Hindlimb muscle (tissue), 1 donor: ENCODE data around the gene UROC1. TPM values are rescaled to one million over a fixed set of nuclear protein-coding genes. Genes with fewer than 3 reads are reported as not detected.

Source experiments
- DNase-seq: peaks from one replicate; pipeline ENCODE4 v3.0.0-alpha.2; 2013
- polyA plus RNA-seq: library from polyadenylated mRNA; unstranded; fragments of 120-200 nt; gene quantifications from one replicate; pipeline ENCODE4 v1.2.1, GENCODE V29; 2013; ENCODE audit not compliant: insufficient read length

The UROC1 gene
- polyA plus RNA-seq, 1 donor, result 0.14 TPM

- DNase-seq, result no peak
Observed at GRCh38 chr3:126477061-126477380, 40.6 kb downstream of the UROC1 start.

- peak; percentile 49 for DNase-seq
Observed at GRCh38 chr3:126476166-126477060, 41.2 kb downstream of the UROC1 start.

- peak; percentile 97 for DNase-seq
Observed at GRCh38 chr3:126475413-126476114, 42.0 kb downstream of the UROC1 start, which contains the start of gene ZXDC. ZXDC (minus strand) TSS chr3:126475891; CDS start chr3:126475865, 26 bp downstream.

- peak; percentile 40 for DNase-seq
Observed at GRCh38 chr3:126474498-126475412, 42.8 kb downstream of the UROC1 start.

GRCh38 chr3:126473292-126474168 lies 44.0 kb downstream of the UROC1 start:
- no peak for DNase-seq

DNA sequence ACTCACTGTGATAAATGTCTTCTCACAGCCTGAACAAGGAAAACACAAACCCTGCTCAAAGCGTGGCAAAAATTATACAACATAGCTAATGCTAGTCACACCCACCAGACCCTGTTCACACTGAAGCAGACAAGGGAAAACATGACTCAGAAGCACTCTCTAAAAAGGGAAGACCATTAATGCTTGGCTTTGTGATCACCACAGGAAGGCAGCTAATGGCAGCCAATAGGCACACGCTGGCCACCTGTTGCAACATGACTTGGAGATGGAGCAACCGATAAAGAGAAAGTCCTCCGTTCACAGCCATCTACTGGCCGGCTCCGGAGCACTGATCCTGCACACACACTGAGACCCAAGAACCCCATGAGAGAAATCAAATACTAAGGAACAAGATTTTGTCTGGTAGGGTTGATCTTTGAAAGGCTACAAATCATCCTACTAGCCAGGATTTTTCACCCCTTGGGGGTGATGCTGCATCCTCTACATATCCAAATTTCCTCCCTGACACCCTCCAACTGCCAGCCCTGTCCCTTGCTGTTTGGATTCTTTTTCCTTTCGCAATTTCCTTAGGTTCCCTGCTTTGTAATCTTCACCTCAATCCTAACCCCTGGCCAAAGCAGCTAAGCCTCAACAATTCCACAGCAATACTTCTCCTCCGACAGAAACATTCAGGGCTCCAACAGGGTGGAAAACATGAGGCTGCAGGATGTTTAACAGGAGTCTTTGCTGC lies 45.1 kb downstream of the UROC1 start:
- no peak for DNase-seq

DNA sequence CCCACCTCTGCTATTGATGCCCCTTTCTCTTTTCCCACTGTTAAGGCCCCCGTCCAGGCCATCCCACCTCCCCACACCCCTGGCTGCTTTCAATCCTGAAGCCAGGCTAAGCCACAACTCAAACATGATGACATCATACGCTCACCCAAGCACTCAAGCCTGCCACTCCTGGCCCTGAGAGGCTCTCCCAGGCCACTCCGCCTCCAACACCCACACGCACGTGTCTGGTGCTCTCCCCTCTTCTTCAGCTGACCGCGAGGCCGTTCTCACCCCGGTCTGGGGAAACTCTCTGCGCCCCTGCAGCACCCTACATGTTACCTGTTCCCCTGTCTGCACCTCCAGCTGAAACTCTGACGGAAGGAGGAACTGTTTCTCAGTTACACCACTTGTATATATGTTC lies 48.1 kb downstream of the UROC1 start:
- DNase-seq, result no peak

- no peak for DNase-seq
Observed at GRCh38 chr3:126468028-126468891, 49.3 kb downstream of the UROC1 start.

GRCh38 chr3:126467611-126467955 lies 50.0 kb downstream of the UROC1 start:
- no peak for DNase-seq

DNA sequence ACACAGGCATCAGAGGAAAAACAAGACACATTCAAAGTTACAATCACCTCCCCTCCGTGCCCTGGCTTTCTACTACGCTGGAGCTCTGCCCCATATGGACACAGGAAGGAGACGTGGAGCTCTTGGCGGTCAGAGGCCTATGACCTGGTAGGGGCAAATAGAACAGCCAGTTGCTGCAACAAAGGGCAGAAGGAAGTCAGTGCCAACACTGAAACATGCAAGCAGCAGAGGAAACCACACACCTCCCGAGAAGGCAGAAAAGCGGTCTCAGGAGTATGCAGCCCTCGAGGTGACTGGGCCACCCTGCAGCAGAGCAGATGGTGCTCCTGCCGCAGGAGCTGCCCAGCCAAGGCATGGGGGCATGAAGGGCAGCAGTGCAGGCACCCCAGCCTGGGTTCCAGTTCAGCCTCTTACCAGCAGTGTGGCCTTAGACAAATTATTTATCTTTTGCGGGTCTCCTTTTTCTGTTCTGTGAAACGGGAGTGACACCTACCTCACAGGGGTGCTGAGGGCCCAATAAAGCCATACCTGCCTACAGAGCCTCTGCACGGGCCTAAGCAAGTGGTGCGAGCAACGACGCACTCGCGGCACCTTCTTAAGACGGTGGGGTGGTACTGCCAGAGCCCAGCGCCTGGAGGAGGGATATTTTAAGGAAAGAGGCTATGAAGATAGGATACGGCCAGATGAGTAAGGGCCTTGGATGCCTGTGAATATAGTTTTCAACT lies 50.5 kb downstream of the UROC1 start:
- DNase-seq, result no peak

- DNase-seq, result no peak
Observed at GRCh38 chr3:126465928-126466544, 51.5 kb downstream of the UROC1 start.

DNA sequence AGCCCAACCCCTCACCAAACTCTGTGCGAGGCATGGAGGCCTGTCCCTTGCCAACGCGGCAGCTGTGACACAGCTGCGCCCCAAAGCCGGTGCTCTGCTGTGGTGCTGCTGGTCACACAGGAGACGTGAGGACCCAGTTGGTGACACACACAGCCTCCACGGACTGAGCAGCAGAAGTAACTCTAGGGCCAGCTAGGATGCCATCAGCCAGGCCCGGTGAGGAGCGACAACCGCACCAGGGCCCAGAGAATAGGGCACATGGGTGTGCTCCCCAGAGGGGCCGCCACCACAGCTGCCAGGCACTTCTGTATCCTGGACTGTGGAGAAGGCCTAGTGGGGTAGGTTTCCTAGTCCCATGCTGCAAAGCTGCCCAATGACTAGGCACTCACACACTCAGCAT lies 52.6 kb downstream of the UROC1 start:
- DNase-seq, result no peak

DNA sequence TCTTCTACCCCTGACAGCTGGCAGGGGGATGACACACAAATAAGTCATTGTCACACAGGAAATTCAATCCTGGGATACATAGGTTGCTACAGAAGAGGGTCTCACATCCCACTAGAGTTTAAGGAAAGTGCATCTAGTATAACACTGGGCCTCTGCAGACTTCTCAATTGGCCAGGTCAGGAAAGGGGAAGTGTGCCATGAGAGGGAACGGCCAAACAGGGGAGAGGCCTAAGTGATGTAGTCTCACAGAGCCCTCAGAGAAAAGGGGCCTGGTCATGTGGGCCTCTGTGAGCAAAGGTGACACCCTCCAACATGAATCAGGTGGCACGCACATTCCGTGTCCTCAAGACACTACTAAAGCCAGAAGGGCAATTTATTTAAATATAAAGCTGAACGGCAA lies 53.1 kb downstream of the UROC1 start:
- no peak for DNase-seq

DNA sequence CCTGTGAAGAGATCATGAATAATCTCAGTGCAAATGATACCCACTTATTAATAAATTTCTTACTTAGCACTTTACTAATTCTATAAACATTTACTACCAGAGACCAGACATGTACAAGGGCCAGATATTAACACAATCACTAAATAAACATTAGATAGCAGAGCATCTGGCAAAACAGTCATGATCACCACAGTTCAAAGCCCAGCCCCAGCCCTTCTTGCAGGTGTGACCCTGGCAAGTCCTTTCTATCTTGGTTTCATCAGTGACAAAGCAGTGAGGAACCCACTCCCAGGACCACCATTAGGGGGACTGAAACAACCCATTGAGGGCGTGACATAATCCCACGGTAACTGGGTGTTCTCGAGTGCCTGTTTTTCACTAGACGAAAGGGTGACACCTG lies 53.5 kb downstream of the UROC1 start:
- no peak for DNase-seq

GRCh38 chr3:126463521-126463920 lies 54.1 kb downstream of the UROC1 start:
- no peak for DNase-seq

DNA sequence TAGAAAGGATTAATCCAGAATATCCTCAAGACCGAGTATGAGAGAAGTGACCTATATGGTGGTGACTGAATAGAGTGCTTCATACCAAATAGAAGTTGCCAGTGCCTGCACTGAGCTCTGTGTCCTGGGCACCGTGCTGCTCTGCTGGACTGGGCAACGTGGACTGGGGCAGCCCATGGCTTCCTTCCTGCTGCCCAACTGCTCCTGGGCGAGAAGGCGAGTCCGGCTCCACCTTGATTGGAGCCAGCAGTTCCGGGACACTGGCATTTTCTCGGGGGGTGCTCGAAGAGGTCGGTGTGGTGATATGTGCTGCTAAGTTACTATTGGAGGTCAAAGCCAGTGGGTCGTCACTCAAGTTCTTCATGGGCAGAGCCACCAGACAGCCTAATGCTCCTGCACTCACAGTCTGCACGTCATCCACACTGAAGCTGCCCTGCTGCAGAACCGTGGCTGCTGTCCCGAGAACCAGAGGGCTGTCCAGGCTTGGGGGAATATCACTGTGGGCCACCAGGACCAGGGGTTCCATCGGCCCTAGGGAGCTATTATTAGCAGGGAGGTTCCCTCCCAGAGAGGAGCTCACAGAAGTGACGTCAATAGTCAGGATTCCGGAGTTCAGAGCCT lies 56.0 kb downstream of the UROC1 start:
- no peak for DNase-seq

DNA sequence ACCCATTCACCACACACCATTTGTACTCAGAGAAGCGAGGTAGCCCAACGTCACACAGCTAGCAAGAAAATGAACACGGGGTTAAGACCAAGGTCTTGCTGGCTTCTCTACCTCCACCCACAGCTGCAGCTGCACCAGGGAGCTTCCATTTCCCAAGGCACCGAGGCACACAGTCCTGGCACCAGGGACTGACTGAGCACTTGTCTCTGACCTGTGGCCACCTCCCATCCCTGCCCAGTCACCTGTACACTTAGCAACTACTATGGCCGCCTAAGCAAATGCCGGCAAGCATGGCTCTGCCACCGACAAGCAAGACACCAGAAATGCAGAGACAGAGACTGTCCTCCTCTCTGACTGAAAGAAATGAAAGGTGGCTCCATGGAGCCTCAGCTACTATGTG lies 57.2 kb downstream of the UROC1 start:
- DNase-seq, result no peak

DNA sequence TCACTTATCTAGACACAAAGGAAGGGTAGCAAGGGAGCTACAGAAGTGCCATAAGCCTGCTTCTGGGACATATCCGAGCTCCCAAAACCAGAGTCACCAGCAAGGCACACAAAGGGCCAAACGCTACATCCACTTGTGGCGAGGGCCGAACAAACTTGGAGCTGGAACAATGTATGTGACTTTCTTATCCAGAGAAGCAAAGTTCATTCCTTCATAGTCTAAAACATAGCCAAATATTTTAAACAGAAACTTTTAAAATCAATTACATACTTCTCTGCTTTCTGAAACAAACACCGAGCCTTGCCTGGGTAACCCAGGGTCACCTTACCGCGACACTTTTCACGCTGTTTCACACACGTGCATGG lies 57.8 kb downstream of the UROC1 start:
- DNase-seq, result no peak
